ENCODE data around the gene C4BPA.

The C4BPA gene

GRCh38 chr1:207156095-207156494, 52.1 kb downstream of the C4BPA start:
- Histone ChIP-seq H3K27me3 (replicated peaks; ENCODE audit: control insufficient read depth, insufficient read depth, low read length) (no peaks in the 10 kb centered on the region), H3K9ac (ENCODE audit: low read length) (no peak overlapping the region), H3K4me1 (ENCODE audit: control insufficient read depth, insufficient read depth, low read length) (no peaks in the 10 kb centered on the region), H3K9me3 (ENCODE audit: control insufficient read depth, low read length) (peaks cover 2% of the 10 kb centered on the region), H3K4me3 (ENCODE audit: low read length) (no peak overlapping the region), H3K36me3 (ENCODE audit: control insufficient read depth, insufficient read depth, low read length, severe bottlenecking) (no peaks in the 10 kb centered on the region)
- no peak for DNase-seq (ENCODE audit: low read depth)

DNA sequence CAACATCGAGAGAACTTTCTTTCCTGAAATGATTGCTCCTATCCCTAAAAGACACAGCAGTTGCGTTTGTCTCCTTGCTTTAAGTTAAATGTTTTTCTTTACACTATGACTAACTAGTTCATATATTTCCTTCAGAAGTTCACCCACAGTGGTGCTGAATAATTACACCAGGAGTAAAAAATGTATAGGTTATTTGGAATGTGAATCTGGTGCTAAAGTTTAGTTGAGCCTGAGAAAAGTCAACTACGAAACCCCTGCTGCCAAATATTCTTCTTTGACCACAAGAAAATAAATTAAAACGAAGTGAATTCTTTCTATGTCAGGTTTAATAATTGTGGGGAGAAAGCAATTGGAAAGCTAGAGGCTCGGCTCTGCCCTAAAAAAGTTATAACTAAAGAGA, 52.8 kb downstream of the C4BPA start:
- no peak for DNase-seq (ENCODE audit: low read depth)
- no peak overlapping the region for H3K9ac ChIP-seq (ENCODE audit: low read length)
- H3K4me1 ChIP-seq (ENCODE audit: control insufficient read depth, insufficient read depth, low read length), result no peaks in the 10 kb centered on the region
- H3K9me3 ChIP-seq (ENCODE audit: control insufficient read depth, low read length), result no peaks in the 10 kb centered on the region
- H3K4me3 ChIP-seq (ENCODE audit: low read length), result no peak overlapping the region
- no peaks in the 10 kb centered on the region for H3K27me3 ChIP-seq (replicated peaks; ENCODE audit: control insufficient read depth, insufficient read depth, low read length)
- no peaks in the 10 kb centered on the region for H3K36me3 ChIP-seq (ENCODE audit: control insufficient read depth, insufficient read depth, low read length, severe bottlenecking)

DNA sequence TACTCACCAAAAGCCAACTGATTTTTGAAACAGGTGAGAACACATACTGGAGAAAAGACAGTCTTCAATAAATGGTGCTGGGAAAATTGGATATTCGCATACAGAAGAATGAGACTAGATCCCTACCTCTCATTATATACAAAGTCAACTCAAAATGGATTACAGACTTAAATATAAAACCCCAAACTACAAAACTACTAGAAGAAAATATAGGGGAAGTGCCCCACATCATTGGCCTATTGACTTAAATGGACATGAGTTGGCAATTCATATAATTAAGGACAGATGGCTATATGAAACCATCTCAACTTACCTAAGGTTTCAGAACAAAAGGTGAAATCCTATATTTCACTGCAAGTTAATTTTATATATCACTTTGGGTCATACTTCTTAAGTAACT, 60.1 kb downstream of the C4BPA start:
- DNase-seq (ENCODE audit: low read depth), result no peak
- H3K27me3 ChIP-seq (replicated peaks; ENCODE audit: control insufficient read depth, insufficient read depth, low read length), result no peaks in the 10 kb centered on the region
- H3K9me3 ChIP-seq (ENCODE audit: control insufficient read depth, low read length), result peaks cover 8% of the 10 kb centered on the region
- H3K9ac ChIP-seq (ENCODE audit: low read length), result no peak overlapping the region
- no peak overlapping the region for H3K4me3 ChIP-seq (ENCODE audit: low read length)
- H3K36me3 ChIP-seq (ENCODE audit: control insufficient read depth, insufficient read depth, low read length, severe bottlenecking), result no peaks in the 10 kb centered on the region
- no peaks in the 10 kb centered on the region for H3K4me1 ChIP-seq (ENCODE audit: control insufficient read depth, insufficient read depth, low read length)

DNA sequence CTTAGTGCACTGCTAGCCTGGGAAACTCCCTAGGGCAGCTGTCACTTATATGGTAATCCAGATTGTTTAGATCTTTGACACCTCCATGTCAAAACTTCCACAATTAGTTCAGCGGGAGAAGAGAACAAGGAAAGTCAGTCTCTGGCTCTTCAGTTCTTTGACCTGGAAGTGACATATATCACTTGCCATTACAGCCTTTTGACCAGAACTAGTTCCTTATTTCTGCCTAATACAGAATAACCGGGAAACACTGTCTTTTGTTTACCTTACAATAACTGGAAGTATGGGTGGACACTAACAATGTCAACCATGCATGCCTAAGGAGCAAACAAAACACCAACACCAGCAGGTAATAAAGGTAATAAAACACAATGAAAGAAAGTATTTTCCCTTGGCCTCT, 68.3 kb downstream of the C4BPA start:
- no peak overlapping the region for H3K4me3 ChIP-seq (ENCODE audit: low read length)
- H3K9ac ChIP-seq (ENCODE audit: low read length), result no peak overlapping the region
- DNase-seq (ENCODE audit: low read depth), result no peak
- H3K4me1 ChIP-seq (ENCODE audit: control insufficient read depth, insufficient read depth, low read length), result no peaks in the 10 kb centered on the region
- H3K36me3 ChIP-seq (ENCODE audit: control insufficient read depth, insufficient read depth, low read length, severe bottlenecking), result no peaks in the 10 kb centered on the region
- no peaks in the 10 kb centered on the region for H3K27me3 ChIP-seq (replicated peaks; ENCODE audit: control insufficient read depth, insufficient read depth, low read length)
- no peaks in the 10 kb centered on the region for H3K9me3 ChIP-seq (ENCODE audit: control insufficient read depth, low read length)

DNA sequence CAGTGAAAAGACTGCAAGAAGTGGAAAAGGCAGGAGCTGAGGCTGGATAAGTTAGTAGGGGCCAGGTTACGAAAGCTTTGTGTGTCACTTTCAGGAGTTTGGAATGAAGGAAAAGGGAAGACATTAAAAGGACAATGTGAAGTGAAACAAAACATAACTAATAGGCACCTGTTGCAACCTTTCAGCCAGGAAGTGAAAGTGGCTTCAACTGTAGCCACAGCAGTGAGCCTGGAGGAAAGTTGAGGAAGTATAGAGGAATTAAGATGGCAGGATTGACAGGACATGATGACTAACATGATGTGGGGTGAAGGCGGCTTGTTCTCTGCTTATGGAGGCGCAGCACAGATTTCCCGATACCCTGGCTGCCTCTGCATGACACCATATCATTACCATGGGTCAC, 68.9 kb downstream of the C4BPA start:
- no peaks in the 10 kb centered on the region for H3K4me1 ChIP-seq (ENCODE audit: control insufficient read depth, insufficient read depth, low read length)
- H3K4me3 ChIP-seq (ENCODE audit: low read length), result no peak overlapping the region
- no peak for DNase-seq (ENCODE audit: low read depth)
- no peak overlapping the region for H3K9ac ChIP-seq (ENCODE audit: low read length)
- no peaks in the 10 kb centered on the region for H3K27me3 ChIP-seq (replicated peaks; ENCODE audit: control insufficient read depth, insufficient read depth, low read length)
- no peaks in the 10 kb centered on the region for H3K36me3 ChIP-seq (ENCODE audit: control insufficient read depth, insufficient read depth, low read length, severe bottlenecking)
- H3K9me3 ChIP-seq (ENCODE audit: control insufficient read depth, low read length), result no peaks in the 10 kb centered on the region

GRCh38 chr1:207173396-207173795, 69.4 kb downstream of the C4BPA start:
- Histone ChIP-seq H3K4me1 (ENCODE audit: control insufficient read depth, insufficient read depth, low read length) (no peaks in the 10 kb centered on the region), H3K4me3 (ENCODE audit: low read length) (no peak overlapping the region), H3K9me3 (ENCODE audit: control insufficient read depth, low read length) (no peaks in the 10 kb centered on the region), H3K9ac (ENCODE audit: low read length) (no peak overlapping the region), H3K27me3 (replicated peaks; ENCODE audit: control insufficient read depth, insufficient read depth, low read length) (no peaks in the 10 kb centered on the region), H3K36me3 (ENCODE audit: control insufficient read depth, insufficient read depth, low read length, severe bottlenecking) (no peaks in the 10 kb centered on the region)
- DNase-seq (ENCODE audit: low read depth), result no peak

GRCh38 chr1:207174913-207175312, 70.9 kb downstream of the C4BPA start:
- DNase-seq (ENCODE audit: low read depth), result no peak
- Histone ChIP-seq H3K4me1 (ENCODE audit: control insufficient read depth, insufficient read depth, low read length) (no peaks in the 10 kb centered on the region), H3K4me3 (ENCODE audit: low read length) (no peak overlapping the region), H3K36me3 (ENCODE audit: control insufficient read depth, insufficient read depth, low read length, severe bottlenecking) (no peaks in the 10 kb centered on the region), H3K9ac (ENCODE audit: low read length) (no peak overlapping the region), H3K9me3 (ENCODE audit: control insufficient read depth, low read length) (no peaks in the 10 kb centered on the region), H3K27me3 (replicated peaks; ENCODE audit: control insufficient read depth, insufficient read depth, low read length) (no peaks in the 10 kb centered on the region)

DNA sequence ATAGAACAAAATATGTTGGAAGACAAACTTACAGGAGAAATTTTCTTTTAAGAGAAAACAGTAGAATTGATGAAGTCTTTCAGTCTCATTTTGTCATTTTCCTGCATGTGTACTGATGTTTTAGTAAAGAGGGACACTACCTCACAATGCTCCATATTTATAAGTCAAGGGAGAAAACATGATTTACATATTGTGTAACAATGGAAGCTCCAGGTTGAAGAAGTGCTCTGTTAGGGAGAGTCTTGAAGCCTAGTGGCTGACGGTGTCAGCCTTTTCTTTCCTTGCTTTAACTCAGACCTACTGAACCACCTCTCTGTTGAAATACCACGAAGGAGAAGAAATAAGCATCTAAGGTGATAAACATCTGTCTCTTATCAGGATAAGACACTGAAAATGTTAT, 75.0 kb downstream of the C4BPA start:
- Histone ChIP-seq H3K4me3 (ENCODE audit: low read length) (no peak overlapping the region), H3K9me3 (ENCODE audit: control insufficient read depth, low read length) (no peaks in the 10 kb centered on the region), H3K27me3 (replicated peaks; ENCODE audit: control insufficient read depth, insufficient read depth, low read length) (no peaks in the 10 kb centered on the region), H3K36me3 (ENCODE audit: control insufficient read depth, insufficient read depth, low read length, severe bottlenecking) (no peaks in the 10 kb centered on the region), H3K9ac (ENCODE audit: low read length) (no peak overlapping the region), H3K4me1 (ENCODE audit: control insufficient read depth, insufficient read depth, low read length) (no peaks in the 10 kb centered on the region)
- DNase-seq (ENCODE audit: low read depth), result no peak

GRCh38 chr1:207181847-207182246, 77.8 kb downstream of the C4BPA start:
- no peaks in the 10 kb centered on the region for H3K4me1 ChIP-seq (ENCODE audit: control insufficient read depth, insufficient read depth, low read length)
- H3K36me3 ChIP-seq (ENCODE audit: control insufficient read depth, insufficient read depth, low read length, severe bottlenecking), result no peaks in the 10 kb centered on the region
- no peak overlapping the region for H3K4me3 ChIP-seq (ENCODE audit: low read length)
- H3K9me3 ChIP-seq (ENCODE audit: control insufficient read depth, low read length), result no peaks in the 10 kb centered on the region
- no peak overlapping the region for H3K9ac ChIP-seq (ENCODE audit: low read length)
- no peak for DNase-seq (ENCODE audit: low read depth)
- no peaks in the 10 kb centered on the region for H3K27me3 ChIP-seq (replicated peaks; ENCODE audit: control insufficient read depth, insufficient read depth, low read length)

DNA sequence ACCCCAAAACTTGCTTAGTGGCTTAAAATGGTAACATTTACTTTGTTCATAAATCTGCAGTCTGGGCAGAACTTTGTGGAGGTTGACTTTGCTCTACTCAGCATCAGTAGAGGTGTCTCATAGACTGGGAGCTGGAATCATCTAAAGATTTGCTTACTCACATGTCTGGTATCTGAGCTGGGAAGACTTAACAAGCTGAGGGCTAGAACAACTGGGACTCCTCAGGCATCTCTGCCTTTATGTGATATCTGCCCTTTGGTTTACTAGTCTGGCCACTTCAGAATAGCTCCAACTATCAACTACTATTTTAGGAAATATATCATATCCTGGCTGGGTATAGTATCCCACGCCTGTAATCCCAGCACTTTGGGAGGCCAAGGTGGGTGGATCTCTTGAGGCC, 82.5 kb downstream of the C4BPA start:
- Histone ChIP-seq H3K4me1 (ENCODE audit: control insufficient read depth, insufficient read depth, low read length) (no peaks in the 10 kb centered on the region), H3K27me3 (replicated peaks; ENCODE audit: control insufficient read depth, insufficient read depth, low read length) (no peaks in the 10 kb centered on the region), H3K4me3 (ENCODE audit: low read length) (no peak overlapping the region), H3K36me3 (ENCODE audit: control insufficient read depth, insufficient read depth, low read length, severe bottlenecking) (no peaks in the 10 kb centered on the region), H3K9ac (ENCODE audit: low read length) (no peak overlapping the region), H3K9me3 (ENCODE audit: control insufficient read depth, low read length) (no peaks in the 10 kb centered on the region)
- DNase-seq (ENCODE audit: low read depth), result no peak

DNA sequence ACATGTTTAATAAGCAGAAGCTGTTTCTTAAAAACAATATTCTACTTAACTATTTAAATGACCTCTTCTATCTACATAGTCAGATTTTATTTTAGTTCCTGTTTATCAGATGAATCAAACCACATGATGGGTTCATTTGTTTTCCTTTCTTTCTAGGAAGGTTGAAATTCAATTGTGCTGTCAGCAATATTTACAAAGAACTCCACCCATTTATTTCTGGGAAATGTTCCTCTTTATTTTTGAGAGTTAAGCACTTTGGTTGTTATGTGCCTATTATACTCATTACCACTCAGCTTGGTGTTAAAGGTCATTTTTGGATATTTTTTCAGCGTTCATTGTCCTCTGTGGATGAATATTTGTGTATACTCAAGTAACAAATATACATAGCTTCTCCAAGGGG, 84.9 kb downstream of the C4BPA start:
- Histone ChIP-seq H3K9ac (ENCODE audit: low read length) (no peak overlapping the region), H3K4me1 (ENCODE audit: control insufficient read depth, insufficient read depth, low read length) (no peaks in the 10 kb centered on the region), H3K9me3 (ENCODE audit: control insufficient read depth, low read length) (no peaks in the 10 kb centered on the region), H3K27me3 (replicated peaks; ENCODE audit: control insufficient read depth, insufficient read depth, low read length) (no peaks in the 10 kb centered on the region), H3K36me3 (ENCODE audit: control insufficient read depth, insufficient read depth, low read length, severe bottlenecking) (no peaks in the 10 kb centered on the region), H3K4me3 (ENCODE audit: low read length) (no peak overlapping the region)
- no peak for DNase-seq (ENCODE audit: low read depth)

- Histone ChIP-seq H3K4me3 (ENCODE audit: low read length) (no peak overlapping the region), H3K9ac (ENCODE audit: low read length) (no peak overlapping the region), H3K4me1 (ENCODE audit: control insufficient read depth, insufficient read depth, low read length) (no peaks in the 10 kb centered on the region), H3K9me3 (ENCODE audit: control insufficient read depth, low read length) (no peaks in the 10 kb centered on the region), H3K36me3 (ENCODE audit: control insufficient read depth, insufficient read depth, low read length, severe bottlenecking) (no peaks in the 10 kb centered on the region), H3K27me3 (replicated peaks; ENCODE audit: control insufficient read depth, insufficient read depth, low read length) (no peaks in the 10 kb centered on the region)
- no peak for DNase-seq (ENCODE audit: low read depth)
Observed at GRCh38 chr1:207191061-207191460, 87.0 kb downstream of the C4BPA start.
